Measurements from ENCODE around the gene CENPE. TPM values are rescaled to one million over a fixed set of nuclear protein-coding genes. Genes with fewer than 3 reads are reported as not detected.
A peak's percentile ranks its signal among the peaks of the same experiment; 100 is the strongest.

CENPE gene
- total and polyA plus RNA-seq, 2 of the 8 experiments (the other 6 are each of a cell fraction or from before 2014, with no cell fraction given), result 2.1 to 49.0 TPM

GRCh38 chr4:103201253-103201652, 3.1 kb upstream of the CENPE start:
- FAIRE-seq, result no peak
- H4K20me1 ChIP-seq (replicated peaks in 1 of 2; ENCODE audit: control insufficient read depth in 1 of 2, insufficient read depth in 2 of 2, low read length in 2 of 2), result no peaks in the 10 kb centered on the region
- H3K56ac ChIP-seq (replicated peaks; ENCODE audit: insufficient read length, low read depth, low read length), result no peak overlapping the region
- no peak overlapping the region for H2BK15ac ChIP-seq (ENCODE audit: low read length)
- H3K23me2 ChIP-seq (ENCODE audit: low read depth, low read length), result peaks cover 7% of the 10 kb centered on the region; the same call in 1 of the 2 replicates
- no peak overlapping the region for H3K4me2 ChIP-seq (ENCODE audit: insufficient read depth in 1 of 2, low read depth in 2 of 2, low read length in 2 of 2)
- ChIA-PET POLR2A (ENCODE audit: partially characterized antibody) (no interaction called here), CTCF (ENCODE audit: partially characterized antibody) (interaction anchor here (1.0 kb wide), 1 partner anchor 585 kb away, joined by 3 read pairs; no protein-coding TSS in a partner anchor)
- H3K14ac ChIP-seq (ENCODE audit: insufficient read length), result no peak overlapping the region
- H3K27ac ChIP-seq (ENCODE audit: low read depth, low read length), result no peak overlapping the region
- H3K23ac ChIP-seq (ENCODE audit: insufficient read length), result no peak overlapping the region
- H3K4me3 ChIP-seq (ENCODE audit: extremely low read depth in 1 of 4, insufficient read depth in 2 of 4, low read depth in 3 of 4, low read length in 4 of 4), result no peak overlapping the region
- WGBS, 2 experiments (ENCODE audit: extremely low coverage in 1 of 2, insufficient coverage in 1 of 2, insufficient read length in 1 of 2, insufficient replicate concordance in 2 of 2, low coverage in 1 of 2, low lambda C conversion rate in 2 of 2, missing lambda C conversion rate in 1 of 2), result 92% methylated on average over 2 of the region's 2 CpGs; no CpG with 5 or more reads in 1 of the 2 experiments
- H3K27me3 ChIP-seq (replicated peaks in 1 of 4; ENCODE audit: control insufficient read depth in 3 of 4, extremely low read depth in 1 of 4, insufficient read depth in 3 of 4, low read length in 3 of 4), result no peaks in the 10 kb centered on the region
- H4K8ac ChIP-seq (ENCODE audit: extremely low read depth, insufficient read depth, low read length), result no peak overlapping the region
- no peak overlapping the region for H2BK5ac ChIP-seq (ENCODE audit: low read depth, low read length)
- no peak overlapping the region for H3K9ac ChIP-seq (replicated peaks in 1 of 4; ENCODE audit: extremely low read depth in 1 of 4, low read depth in 3 of 4, low read length in 3 of 4)
- H4K91ac ChIP-seq (replicated peaks; ENCODE audit: insufficient read length, low read length), result no peak overlapping the region
- TF ChIP-seq USF2 (IDR thresholded peaks at IDR 0.05; ENCODE audit: low read length), result no peak
- peak; percentile 85 for TF ChIP-seq MAFK (IDR thresholded peaks at IDR 0.05; ENCODE audit: low read depth, low read length)
- no peak overlapping the region for H2BK12ac ChIP-seq (ENCODE audit: low read depth, low read length)
- no peak overlapping the region for H2BK20ac ChIP-seq (ENCODE audit: low read length)
- peaks cover 0 to 9% of the 10 kb centered on the region in 2 experiments; a peak in 2 of 4 replicates for H3K79me2 ChIP-seq (ENCODE audit: control insufficient read depth in 1 of 2, insufficient read depth in 2 of 2, low read length in 2 of 2)
- peaks cover 0 to 1% (median 0%) of the 10 kb centered on the region in 4 experiments; a peak in 1 of 7 replicates for H3K4me1 ChIP-seq (replicated peaks in 1 of 4; ENCODE audit: control insufficient read depth in 3 of 4, insufficient read depth in 4 of 4, low read length in 3 of 4)
- no peaks in the 10 kb centered on the region for H3K79me1 ChIP-seq (ENCODE audit: low read depth, low read length)
- H3K36me3 ChIP-seq (ENCODE audit: control insufficient read depth in 2 of 4, insufficient read depth in 4 of 4, low read length in 3 of 4), result peaks cover 0 to 2% (median 0%) of the 10 kb centered on the region in 4 experiments; a peak in 1 of 8 replicates
- no peak overlapping the region for H3K4ac ChIP-seq (replicated peaks; ENCODE audit: insufficient read length, low read depth, low read length)
- H2AFZ ChIP-seq (ENCODE audit: low read length), result no peak overlapping the region
- no peak overlapping the region for H4K5ac ChIP-seq (ENCODE audit: insufficient read length, low read depth, low read length)
- no peak overlapping the region for H3K18ac ChIP-seq (ENCODE audit: extremely low read depth, low read length)
- no peak overlapping the region for H2AK5ac ChIP-seq (ENCODE audit: low read depth, low read length)
- no peak for DNase-seq (ENCODE audit: low read depth in 1 of 2, low spot score in 2 of 2)
- H2BK120ac ChIP-seq (replicated peaks; ENCODE audit: low read depth, low read length), result no peak overlapping the region
- H3K9me3 ChIP-seq (ENCODE audit: insufficient read depth in 2 of 2, low read depth in 1 of 2, low read length in 1 of 2), result no peaks in the 10 kb centered on the region

Measured in H1 (cell line).